HG02938 (cell line): ENCODE measurements around the gene POLR3A.

Experiments
- ATAC-seq: cut with Tn5 transposase; IDR thresholded peaks from one replicate; pipeline ENCODE4 v1.9.1; 2021; ENCODE audit warnings: mild to moderate bottlenecking, moderate library complexity; ENCODE audit not compliant: unreplicated experiment

POLR3A gene

GRCh38 chr10:77922055-77922454 lies 107.3 kb downstream of the POLR3A start:
- no peak for ATAC-seq

- ATAC-seq = no peak
Observed at GRCh38 chr10:77921395-77921794, 107.9 kb downstream of the POLR3A start.

GRCh38 chr10:77920495-77920894 lies 108.8 kb downstream of the POLR3A start:
- ATAC-seq = no peak

- ATAC-seq = no peak
Observed at GRCh38 chr10:77919713-77920108, 109.6 kb downstream of the POLR3A start.
